ENCODE measurements around the gene SYVN1.
A peak's percentile ranks its signal among the peaks of the same experiment; 100 is the strongest.

Gene SYVN1

DNA sequence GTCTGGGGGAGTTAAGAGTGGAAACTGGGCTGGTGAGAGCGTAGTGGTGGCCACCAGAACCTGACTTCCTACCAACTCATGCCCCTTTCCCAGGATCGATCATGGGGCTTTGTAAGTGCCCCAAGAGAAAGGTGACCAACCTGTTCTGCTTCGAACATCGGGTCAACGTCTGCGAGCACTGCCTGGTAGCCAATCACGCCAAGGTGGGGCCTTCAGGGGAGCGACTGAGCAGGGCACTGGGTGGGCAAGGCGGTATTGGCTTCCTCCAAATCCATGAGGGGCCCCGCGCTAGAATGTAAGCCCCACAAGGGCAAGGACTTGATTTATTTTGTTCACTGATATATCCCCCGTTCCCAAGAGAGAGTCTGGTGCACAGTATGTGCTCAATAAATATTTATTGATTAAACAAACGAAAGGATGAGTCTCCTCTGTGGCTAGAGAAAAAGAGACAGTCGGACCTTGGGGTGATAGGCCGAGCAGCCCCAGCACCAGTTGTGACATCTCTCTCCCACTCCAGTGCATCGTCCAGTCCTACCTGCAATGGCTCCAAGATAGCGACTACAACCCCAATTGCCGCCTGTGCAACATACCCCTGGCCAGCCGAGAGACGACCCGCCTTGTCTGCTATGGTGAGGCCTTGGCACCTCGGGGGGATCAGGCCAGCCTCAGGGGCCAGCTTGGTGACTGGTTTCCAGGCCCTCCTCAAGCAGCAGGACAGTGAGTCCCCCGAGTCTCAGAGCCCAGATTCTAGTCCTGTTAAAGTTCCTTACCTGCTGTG lies 49.5 kb downstream of the SYVN1 start:
- no peak for DNase-seq

DNA sequence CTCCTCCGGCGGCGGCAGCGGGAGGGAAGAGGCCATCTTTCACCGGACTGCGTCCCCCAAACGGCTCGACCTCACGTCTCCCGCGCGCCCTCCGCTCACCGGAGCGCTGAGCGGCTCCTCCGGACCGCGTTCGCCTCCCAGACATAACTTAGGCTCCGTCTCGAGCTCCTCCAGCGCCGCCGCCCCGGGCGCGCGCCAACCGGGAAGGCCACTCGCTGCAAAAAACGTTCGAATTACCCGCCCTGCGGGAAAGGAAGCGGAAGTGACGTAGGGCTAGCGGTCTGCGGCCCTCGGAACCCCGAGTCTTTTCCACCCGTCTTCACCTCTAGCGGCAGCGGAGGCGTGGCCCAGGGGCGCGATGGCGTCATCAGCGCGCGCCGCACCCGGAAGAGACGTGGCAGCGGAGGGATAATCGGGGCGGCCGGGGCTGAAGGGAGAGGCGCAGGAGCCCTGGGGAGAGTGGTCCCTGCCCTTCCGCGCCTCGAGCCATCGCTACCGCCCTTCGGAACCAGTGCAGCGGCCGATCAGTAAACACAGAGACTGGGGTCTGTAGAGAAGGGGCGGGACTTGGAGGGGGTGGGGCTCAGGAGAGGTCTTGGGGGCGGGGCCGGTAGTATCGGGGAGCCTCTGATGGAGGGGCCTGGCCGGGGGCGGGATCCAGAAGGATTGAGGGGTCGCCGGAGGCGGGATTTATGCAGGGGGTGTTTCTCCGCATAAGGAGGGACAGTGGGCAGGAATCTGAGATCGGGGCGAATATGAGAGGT lies 50.3 kb downstream of the SYVN1 start, which contains the start of the genes CDCA5 and ZFPL1:
Gene CDCA5, minus strand, starts transcription at position 207 of the 764 bp plus-strand sequence. Its CDS starts 62 bp downstream, at position 145.
Gene ZFPL1, plus strand, starts transcription at position 389 of the 764 bp plus-strand sequence. CDS start 477 bp downstream, outside the sequence.
- peak; percentile 97 for DNase-seq

DNA sequence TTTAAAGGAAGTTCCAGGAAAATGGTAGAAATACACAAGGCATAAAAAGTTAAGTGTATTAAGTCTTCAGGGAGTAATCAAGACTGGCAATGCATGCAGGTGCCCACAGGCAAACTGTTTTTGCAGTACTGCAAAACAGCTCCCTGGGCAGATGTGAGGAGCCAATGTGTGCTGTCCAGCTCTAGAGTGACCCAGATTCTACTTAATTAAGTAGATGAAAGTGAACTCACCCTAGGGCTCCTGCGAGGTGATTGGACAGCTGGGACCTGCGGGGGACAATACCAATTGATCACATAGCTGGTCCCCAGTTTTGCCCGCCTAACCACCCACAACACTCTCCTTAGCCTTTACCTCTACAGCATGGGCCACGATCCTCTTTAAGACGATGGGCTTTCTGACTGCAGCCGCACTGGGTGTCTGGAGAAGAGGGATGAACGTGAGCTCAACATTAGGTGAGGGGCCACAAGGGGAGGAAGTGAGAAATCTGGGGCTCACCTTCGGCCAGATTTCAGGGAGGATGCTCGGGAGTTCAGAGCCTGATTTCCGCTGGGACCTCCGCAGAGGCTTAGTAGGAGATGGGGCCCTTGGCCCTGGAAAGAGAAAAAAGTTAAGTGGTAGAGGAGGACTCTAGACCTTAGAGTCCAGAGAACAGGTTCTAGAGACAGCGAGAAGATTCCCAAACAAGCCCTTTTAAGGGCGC lies 51.0 kb downstream of the SYVN1 start:
- DNase-seq, result no peak

DNA sequence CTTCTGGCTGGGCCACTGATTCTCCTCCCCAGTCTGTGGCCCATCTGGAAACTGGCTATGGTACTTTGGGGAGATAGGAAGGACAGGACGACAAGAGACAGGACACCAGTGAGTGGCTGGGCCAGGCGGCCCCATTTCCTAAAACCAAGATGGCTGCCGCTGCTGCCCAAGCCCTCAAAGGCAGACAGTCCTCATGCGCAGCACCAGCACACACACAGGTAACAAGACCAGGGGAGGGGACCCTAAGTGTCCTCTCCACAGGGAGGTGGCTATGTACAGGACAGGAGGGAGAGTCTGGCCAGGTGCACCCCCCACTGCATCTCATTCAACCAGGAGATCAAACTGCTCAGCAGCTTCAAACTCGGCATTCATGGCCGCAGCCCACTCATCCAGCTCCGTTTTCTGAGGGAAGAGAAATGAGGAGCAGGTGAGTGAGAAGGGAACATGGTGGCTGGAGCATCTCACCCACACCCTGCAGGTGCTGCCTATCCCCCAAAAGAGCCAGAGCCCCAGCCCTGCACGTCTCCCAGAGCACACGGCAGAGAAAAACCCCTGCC lies 55.5 kb downstream of the SYVN1 start:
- no peak for DNase-seq

DNA sequence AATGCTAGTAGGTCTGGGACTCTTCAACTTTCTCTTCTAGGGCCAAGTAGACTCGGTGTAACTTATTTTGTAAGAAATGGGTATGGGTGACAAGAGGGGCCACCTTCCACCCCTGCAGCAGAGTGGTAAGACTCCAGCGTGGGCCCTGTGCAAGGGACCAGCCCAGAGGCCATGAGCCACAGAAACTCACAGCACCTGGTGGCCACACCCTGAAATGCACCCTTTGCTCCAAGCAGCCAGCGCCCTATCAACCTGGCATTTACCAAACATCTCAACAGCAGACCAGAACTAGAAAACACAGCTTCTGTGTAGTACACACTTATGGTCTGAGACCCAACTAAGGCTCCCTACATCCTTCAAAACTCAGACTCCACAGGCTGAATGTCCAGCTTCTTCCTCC lies 56.2 kb downstream of the SYVN1 start:
- DNase-seq, result peak; percentile 34

DNA sequence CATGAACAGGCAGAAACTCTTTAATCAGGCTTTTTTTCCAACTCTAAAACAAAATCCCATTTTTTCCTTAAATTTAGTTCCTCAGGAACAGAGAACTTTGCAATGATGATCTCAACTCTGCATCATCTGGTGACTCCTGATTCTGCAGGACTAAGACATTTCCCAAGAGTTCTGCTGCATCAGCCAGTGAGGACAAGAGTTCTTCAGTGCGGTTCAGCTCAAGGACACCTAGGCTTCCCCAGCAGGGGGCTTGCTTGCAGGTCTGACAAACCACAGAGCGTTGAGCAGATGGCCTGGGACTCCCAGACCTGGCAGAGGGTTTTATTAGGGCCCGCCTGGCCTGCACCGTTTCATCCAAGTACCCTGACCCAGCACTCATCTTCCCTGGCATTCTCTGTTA lies 56.9 kb downstream of the SYVN1 start:
- DNase-seq, result no peak

All from KG1 (cell line).